Tongue (tissue), 2 donors: ENCODE measurements around the gene RILPL2. TPM values are rescaled to one million over a fixed set of nuclear protein-coding genes. Genes with fewer than 3 reads are reported as not detected.
A peak's percentile ranks its signal among the peaks of the same experiment; 100 is the strongest.
"Not testable (repeated sequence)": the region's sequence is repeated elsewhere in the genome, so short reads cannot be mapped to it uniquely, and the experiment has no call there.

Source experiments
- DNase-seq: peaks from one replicate; pipeline ENCODE4 v3.0.0-alpha.2; 2015
- total RNA-seq: library from RNA; depleted of rRNA; stranded (reverse); fragments of >200 nt; gene quantifications from one replicate; pipeline ENCODE4 v1.2.3, GENCODE V29; 2014

The RILPL2 gene
- total RNA-seq, 1 donor from 2014 or later, result 1.4 TPM

DNA sequence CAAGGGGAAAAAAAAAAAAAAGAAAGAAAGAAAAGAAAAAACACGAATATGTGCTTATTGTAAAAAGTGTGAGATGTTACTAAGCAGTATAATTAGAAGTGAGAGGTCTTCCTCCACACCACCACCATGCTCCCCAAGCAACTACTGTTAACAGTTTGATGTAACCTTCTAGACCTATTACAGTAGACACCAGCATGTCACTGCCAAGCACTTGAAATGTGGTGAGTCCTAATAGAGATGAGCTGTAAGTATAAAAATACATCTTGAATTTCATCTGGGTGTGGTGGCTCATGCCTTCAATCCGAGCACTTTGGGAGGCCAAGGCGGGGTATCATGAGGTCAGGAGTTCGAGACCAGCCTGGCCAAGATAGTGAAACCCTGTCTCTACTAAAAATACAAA, 13.4 kb upstream of the RILPL2 start:
- no peak for DNase-seq

GRCh38 chr12:123449249-123449733, 12.8 kb upstream of the RILPL2 start:
- no peak for DNase-seq

GRCh38 chr12:123446333-123446713, 9.8 kb upstream of the RILPL2 start:
- no peak for DNase-seq

- DNase-seq, result peak; percentile 31
Measured at GRCh38 chr12:123445388-123446332, 9.2 kb upstream of the RILPL2 start.

DNA sequence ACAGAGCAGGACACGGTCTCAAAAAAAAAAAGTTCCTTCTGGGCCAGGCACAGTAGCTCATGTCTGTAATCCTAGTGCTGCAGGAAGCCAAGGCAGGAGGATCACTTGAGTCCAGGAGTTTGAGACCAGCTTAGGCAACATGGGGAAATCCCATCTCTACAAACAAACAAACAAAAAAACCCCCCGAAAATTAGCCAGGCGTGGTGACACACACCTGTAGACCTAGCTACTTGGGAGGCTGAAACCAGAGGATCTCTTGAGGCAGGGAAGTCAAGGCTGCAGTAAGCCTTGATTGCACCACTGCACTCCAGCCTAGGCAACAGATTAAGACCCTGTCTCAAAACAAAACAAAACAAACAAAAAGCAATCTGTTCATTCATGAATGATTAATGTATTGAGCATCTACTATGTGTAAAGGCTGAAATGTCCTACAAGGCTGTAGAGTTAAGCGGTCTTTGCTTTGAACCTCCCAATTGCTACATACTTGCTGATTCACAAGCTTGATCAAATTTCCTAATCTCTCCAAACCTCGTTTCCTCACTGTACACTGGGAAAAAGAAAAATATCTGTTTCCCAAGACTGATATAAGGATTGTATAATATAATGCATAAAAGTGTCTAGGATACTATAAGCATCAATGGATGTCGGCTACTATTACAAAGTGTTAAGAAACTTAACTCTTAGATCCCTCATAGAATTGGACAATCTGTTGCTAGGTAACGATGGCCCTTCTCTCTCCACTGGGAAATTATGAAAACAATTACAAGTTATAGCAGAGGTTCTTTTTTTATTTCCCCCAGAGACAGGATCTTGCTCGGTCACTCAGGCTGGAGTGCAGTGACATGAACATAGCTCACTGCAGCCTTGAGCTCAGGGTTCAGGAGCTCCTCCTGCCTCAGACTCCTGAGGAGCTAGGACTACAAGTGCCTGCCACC, 7.9 kb upstream of the RILPL2 start:
- no peak for DNase-seq

DNA sequence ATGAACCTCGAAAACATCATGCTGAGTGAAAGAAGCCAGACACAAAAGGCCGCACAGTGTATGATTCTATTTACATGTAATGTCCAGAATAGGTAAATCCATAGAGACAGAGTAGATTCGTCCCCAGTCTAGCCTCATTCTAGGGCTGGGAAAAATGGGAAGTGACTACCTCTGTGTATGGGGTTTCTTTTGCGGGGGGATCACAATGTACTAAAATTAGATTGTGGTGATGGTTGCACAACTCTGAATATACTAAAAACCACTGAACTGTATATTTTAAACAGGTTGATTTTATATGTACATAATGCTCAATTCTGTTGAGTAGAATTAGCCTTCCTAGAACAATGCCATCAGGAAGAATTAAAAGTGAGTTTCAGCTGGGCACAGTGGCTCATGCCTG, 6.3 kb upstream of the RILPL2 start:
- DNase-seq, result no peak

DNA sequence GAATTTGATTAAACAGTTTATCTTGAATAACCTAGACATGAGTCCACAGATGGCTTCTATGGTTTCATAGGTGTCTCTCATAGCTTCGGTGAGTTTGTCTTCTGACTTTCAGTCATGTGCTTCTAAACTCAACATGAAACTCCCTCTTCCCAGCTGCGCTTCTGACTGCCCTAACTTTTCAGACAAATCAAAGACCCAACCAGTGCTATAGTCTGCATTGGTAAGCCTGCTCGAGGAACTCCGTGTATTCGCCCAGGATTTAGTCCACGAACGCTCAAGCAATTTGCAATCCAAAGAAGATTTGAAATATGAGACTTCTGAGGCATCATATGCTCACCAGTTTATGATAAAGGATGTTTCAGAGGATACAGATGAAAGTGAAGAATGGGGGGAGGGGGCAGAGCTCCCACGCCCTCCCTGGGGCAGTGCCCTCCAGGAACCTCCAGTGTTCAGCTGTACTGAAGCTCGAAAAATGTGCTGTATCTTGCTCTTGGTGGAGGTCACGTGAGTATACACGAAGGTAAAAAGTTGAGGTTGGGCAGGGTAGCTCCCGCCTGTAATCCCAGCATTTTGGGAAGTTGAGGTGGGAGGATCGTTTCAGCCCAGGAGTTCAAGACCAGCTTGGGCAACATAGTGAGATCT, 5.2 kb upstream of the RILPL2 start:
- no peak for DNase-seq

GRCh38 chr12:123435636-123436016, 858 bp downstream of the RILPL2 start:
- DNase-seq, result no peak

- no peak for DNase-seq
Measured at GRCh38 chr12:123433615-123434014, 2.9 kb downstream of the RILPL2 start.

- not testable (repeated sequence) for DNase-seq
Measured at GRCh38 chr12:123431951-123432817, 4.3 kb downstream of the RILPL2 start.

DNA sequence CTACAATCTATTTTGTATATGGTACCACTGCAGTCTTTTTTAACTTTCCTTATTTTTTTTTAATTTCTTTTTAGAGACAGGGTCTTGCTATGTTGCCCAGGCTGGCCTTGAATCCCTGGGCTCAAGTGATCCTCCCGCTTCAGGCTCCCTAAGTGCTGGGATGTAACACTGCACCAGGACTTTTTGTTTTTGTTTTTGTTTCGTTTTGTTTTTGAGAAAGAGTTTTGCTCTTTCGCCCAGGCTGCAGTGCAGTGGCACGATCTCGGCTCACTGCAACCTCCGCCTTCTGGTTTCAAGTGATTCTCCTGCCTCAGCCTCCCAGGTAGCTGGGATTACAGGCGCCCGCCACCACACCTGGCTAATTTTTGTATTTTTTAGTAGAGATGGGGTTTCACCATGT, 7.4 kb downstream of the RILPL2 start:
- not testable (repeated sequence) for DNase-seq

- DNase-seq, result no peak
Measured at GRCh38 chr12:123428591-123428990, 7.9 kb downstream of the RILPL2 start.

GRCh38 chr12:123427036-123427769, 9.3 kb downstream of the RILPL2 start:
- DNase-seq, result no peak

DNA sequence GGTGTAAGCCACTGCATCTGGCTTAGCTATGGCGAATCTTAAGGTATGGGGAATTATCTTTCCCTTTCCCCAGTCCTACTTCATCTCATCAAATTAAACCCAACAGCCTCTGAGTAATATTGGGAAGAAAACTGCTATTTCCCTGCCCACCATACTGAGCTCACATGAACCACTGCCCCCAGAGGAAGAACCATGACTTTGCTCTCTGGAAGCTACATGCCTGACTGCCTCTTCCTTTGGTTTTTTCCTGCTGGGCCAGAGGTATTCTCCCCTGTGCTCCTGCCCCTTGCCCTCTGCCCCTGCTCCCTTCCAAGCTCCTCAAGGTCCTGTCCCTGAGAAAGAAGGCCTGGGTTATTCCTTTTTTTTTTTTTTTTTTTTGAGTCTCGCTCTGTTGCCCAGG, 15.2 kb downstream of the RILPL2 start:
- DNase-seq, result no peak

DNA sequence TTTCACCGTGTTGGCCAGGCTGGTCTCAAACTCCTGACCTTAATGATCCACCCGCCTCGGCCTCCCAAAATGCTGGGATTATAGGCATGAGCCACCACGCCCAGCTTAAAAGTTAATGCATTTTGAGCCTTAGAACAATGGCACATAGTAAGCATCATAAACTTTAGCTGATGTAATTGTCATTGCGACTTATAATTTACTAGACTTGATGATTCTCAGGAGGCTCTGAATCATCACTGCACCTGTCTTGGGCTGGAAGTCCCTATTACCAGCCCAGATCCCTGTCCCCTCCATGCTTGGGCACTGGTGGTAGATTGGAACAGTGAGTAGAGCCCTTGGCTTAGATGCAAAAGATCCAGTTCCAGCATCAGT, 26.5 kb downstream of the RILPL2 start:
- DNase-seq, result no peak

- DNase-seq, result not testable (repeated sequence)
Measured at GRCh38 chr12:123409284-123410040, 27.0 kb downstream of the RILPL2 start.

DNA sequence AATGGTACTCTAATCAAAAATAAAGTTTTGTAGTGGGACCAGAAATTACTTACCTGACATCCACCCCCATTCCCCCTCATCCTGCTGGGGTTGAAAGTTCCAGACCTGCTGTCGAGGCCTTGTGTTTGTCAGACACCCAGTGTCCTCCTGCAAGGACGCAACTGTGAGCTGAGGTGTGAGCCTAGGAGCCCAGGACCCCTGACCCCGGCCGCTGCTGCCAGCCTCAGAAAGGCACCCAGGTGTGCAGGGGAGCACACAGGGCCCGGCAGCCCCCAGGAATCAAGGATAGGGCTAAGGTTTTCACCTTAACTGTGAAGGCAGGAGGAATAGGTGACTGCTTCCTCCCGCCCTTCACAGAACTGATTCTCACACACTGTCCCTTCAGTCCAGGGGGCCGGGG, 27.9 kb downstream of the RILPL2 start:
- DNase-seq, result not testable (repeated sequence)

DNA sequence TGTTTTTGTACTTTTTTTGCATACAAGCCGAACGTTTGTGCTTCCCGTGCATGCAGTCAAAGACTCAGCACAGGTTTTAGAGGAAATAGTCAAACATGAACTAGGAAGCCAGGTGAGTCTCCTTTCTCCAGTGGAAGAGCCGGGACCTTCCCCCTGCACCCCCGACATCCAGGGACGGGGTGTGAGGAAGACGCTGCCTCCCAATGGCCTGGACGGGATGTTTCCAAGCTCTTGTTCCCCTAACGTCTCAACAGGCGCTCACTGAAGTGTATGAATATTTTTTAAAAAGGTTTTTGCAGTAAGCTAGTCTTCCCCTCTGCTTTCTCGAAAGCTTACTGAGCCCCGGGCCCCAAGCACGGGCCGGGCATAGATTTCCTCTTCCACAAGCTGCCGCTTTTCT, 28.6 kb downstream of the RILPL2 start:
- not testable (repeated sequence) for DNase-seq

- not testable (repeated sequence) for DNase-seq
Measured at GRCh38 chr12:123407269-123407668, 29.2 kb downstream of the RILPL2 start.

- DNase-seq, result no peak
Measured at GRCh38 chr12:123404581-123404980, 31.9 kb downstream of the RILPL2 start.
